Peyer's patch (tissue), 4 donors: ENCODE results near the gene OR52L1.

Experiments
- POLR2A ChIP-seq, 2 donors: fragments of 450-650 bp; IDR thresholded peaks; one replicate each; pipeline ENCODE4 v1.5.1; 2017; ENCODE audit warnings: antibody characterized with exemption in 2 of 2, mild to moderate bottlenecking in 2 of 2, moderate library complexity in 2 of 2
- TF ChIP-seq, protein P1 (sequence below), 6 experiments: fragments of 450-650 bp in 4 of 6; fragments of 200-600 bp in 2 of 6; sonication (generic) in 1 of 6; IDR thresholded peaks; one replicate each; pipeline ENCODE4 v1.5.1; 2017 to 2019; ENCODE audit warnings: antibody characterized with exemption in 6 of 6, mild to moderate bottlenecking in 3 of 6, moderate library complexity in 1 of 6

DNA sequence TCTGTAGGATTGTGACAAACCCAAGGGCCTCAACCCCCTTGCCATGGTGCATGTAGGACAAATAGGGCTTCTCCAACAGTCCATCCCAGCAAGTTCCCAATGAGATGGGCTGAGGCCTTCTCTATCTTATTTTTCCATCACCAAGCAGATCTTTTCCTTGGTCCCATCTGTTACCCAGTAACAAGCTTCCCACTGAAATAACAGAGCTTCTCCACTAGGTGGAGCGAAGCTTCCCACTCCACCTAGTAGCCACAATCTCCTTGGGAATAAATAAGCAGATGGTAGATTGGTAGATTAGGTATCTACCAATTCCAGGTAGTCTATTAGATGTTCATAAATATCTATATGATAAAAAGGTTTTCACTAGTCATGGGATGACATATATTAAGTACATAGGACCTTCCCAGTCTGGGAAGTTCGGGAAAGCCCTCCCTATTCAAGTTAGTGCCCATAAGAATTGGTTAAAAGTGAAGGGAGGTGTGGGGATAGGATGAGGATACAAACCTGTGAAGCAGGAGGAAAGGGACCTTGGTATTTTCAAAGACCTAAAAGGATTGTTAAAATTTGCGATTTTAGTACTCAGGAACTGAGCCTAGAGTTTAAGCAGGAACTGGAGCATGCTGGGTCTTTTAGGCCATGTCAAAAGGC is 5.9 kb upstream of the OR52L1 start:
- TF ChIP-seq, protein P1, sequence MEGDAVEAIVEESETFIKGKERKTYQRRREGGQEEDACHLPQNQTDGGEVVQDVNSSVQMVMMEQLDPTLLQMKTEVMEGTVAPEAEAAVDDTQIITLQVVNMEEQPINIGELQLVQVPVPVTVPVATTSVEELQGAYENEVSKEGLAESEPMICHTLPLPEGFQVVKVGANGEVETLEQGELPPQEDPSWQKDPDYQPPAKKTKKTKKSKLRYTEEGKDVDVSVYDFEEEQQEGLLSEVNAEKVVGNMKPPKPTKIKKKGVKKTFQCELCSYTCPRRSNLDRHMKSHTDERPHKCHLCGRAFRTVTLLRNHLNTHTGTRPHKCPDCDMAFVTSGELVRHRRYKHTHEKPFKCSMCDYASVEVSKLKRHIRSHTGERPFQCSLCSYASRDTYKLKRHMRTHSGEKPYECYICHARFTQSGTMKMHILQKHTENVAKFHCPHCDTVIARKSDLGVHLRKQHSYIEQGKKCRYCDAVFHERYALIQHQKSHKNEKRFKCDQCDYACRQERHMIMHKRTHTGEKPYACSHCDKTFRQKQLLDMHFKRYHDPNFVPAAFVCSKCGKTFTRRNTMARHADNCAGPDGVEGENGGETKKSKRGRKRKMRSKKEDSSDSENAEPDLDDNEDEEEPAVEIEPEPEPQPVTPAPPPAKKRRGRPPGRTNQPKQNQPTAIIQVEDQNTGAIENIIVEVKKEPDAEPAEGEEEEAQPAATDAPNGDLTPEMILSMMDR (IDR thresholded peaks at IDR 0.05), result peak in 3 of 6 experiments; percentile 46 to 55 (median 51)
- TF ChIP-seq POLR2A (IDR thresholded peaks at IDR 0.05), result no peak
